GM21423 (cell line): ENCODE data around the gene DLL4.

Experiments used
- ATAC-seq: cut with Tn5 transposase; IDR thresholded peaks from one replicate; pipeline ENCODE4 v1.9.1; 2021; ENCODE audit warnings: mild to moderate bottlenecking, moderate library complexity; ENCODE audit not compliant: unreplicated experiment

DLL4 gene

GRCh38 chr15:40986820-40987219 is 57.7 kb downstream of the DLL4 start:
- no peak for ATAC-seq

- no peak for ATAC-seq
Measured at GRCh38 chr15:40988156-40988555, 59.0 kb downstream of the DLL4 start.
